Measurements from ENCODE around the gene S1PR3. TPM values are rescaled to one million over a fixed set of nuclear protein-coding genes. Genes with fewer than 3 reads are reported as not detected.

Gene S1PR3
- total RNA-seq, 1 donor from 2014 or later, result 1.6 TPM

DNA sequence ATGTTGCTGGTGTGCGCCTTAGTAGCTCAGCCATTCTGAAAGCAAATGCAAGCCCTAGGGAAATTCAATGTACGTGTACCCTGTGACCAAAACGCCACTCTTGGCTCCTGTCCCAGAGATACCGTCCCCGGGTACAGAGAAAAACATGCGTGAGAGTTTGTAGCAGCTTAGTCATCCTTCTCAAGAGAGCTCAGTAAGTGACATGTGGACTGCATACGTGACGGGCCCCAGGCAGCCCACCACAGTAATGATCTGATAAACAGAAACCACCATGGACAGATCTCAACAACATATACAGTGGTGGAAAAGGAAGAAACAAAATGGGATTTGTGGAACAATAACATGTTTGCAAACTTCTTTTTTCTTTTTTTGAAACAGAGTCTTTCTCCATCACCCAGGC lies 45.1 kb downstream of the S1PR3 start:
- no peak for DNase-seq (ENCODE audit: extremely low spot score, unreplicated experiment)

DNA sequence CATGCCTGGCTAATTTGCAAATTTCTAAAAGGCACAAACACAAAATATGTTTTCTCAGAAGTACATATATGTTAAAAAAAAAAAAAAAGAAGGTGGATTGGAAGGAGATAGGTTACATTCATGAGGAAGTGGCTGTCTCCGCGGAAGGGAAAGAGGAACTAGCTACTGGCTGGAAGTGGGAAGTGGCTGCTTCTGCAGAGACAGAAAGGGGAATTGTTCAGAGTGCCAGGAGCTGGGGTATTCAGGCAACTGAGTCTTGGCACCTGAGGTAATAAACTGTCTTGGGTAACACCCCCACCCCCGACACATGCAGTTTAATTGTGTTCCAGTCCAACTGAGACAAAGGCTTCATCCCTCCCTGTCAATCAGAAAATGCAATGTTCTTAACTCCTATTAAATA lies 45.6 kb downstream of the S1PR3 start:
- no peak for TF ChIP-seq CTCF (IDR thresholded peaks at IDR 0.05)
- Mint-ChIP-seq H3K36me3 (ENCODE audit: unreplicated experiment) (no peaks in the 10 kb centered on the region), H3K4me3 (ENCODE audit: unreplicated experiment) (no peak overlapping the region), H3K27me3 (ENCODE audit: unreplicated experiment) (peaks cover 5% of the 10 kb centered on the region), H3K9me3 (ENCODE audit: unreplicated experiment) (no peaks in the 10 kb centered on the region), H3K4me1 (ENCODE audit: unreplicated experiment) (no peaks in the 10 kb centered on the region), H3K27ac (ENCODE audit: unreplicated experiment) (no peak overlapping the region)
- DNase-seq (ENCODE audit: extremely low spot score, unreplicated experiment), result no peak

More for the DNA sequence above, 45.1 kb downstream of the S1PR3 start:
- H3K27me3 Mint-ChIP-seq (ENCODE audit: unreplicated experiment), result peaks cover 5% of the 10 kb centered on the region
- no peak for TF ChIP-seq CTCF (IDR thresholded peaks at IDR 0.05)
- H3K9me3 Mint-ChIP-seq (ENCODE audit: unreplicated experiment), result no peaks in the 10 kb centered on the region
- H3K27ac Mint-ChIP-seq (ENCODE audit: unreplicated experiment), result no peak overlapping the region
- H3K36me3 Mint-ChIP-seq (ENCODE audit: unreplicated experiment), result no peaks in the 10 kb centered on the region
- H3K4me1 Mint-ChIP-seq (ENCODE audit: unreplicated experiment), result no peaks in the 10 kb centered on the region
- no peak overlapping the region for H3K4me3 Mint-ChIP-seq (ENCODE audit: unreplicated experiment)

GRCh38 chr9:89037346-89037745 lies 46.1 kb downstream of the S1PR3 start:
- Mint-ChIP-seq H3K27ac (ENCODE audit: unreplicated experiment) (no peak overlapping the region), H3K4me1 (ENCODE audit: unreplicated experiment) (no peaks in the 10 kb centered on the region), H3K27me3 (ENCODE audit: unreplicated experiment) (peaks cover 5% of the 10 kb centered on the region), H3K9me3 (ENCODE audit: unreplicated experiment) (no peaks in the 10 kb centered on the region), H3K36me3 (ENCODE audit: unreplicated experiment) (no peaks in the 10 kb centered on the region), H3K4me3 (ENCODE audit: unreplicated experiment) (no peak overlapping the region)
- TF ChIP-seq CTCF (IDR thresholded peaks at IDR 0.05), result no peak
- no peak for DNase-seq (ENCODE audit: extremely low spot score, unreplicated experiment)

- peak; percentile 74 for DNase-seq (ENCODE audit: extremely low spot score, unreplicated experiment)
- peaks cover 5% of the 10 kb centered on the region for H3K27me3 Mint-ChIP-seq (ENCODE audit: unreplicated experiment)
- H3K9me3 Mint-ChIP-seq (ENCODE audit: unreplicated experiment), result no peaks in the 10 kb centered on the region
- no peak for TF ChIP-seq CTCF (IDR thresholded peaks at IDR 0.05)
- H3K36me3 Mint-ChIP-seq (ENCODE audit: unreplicated experiment), result no peaks in the 10 kb centered on the region
- no peaks in the 10 kb centered on the region for H3K4me1 Mint-ChIP-seq (ENCODE audit: unreplicated experiment)
- H3K4me3 Mint-ChIP-seq (ENCODE audit: unreplicated experiment), result no peak overlapping the region
- H3K27ac Mint-ChIP-seq (ENCODE audit: unreplicated experiment), result no peak overlapping the region
These were observed 46.6 kb downstream of the S1PR3 start for GRCh38 chr9:89037891-89038290.

DNA sequence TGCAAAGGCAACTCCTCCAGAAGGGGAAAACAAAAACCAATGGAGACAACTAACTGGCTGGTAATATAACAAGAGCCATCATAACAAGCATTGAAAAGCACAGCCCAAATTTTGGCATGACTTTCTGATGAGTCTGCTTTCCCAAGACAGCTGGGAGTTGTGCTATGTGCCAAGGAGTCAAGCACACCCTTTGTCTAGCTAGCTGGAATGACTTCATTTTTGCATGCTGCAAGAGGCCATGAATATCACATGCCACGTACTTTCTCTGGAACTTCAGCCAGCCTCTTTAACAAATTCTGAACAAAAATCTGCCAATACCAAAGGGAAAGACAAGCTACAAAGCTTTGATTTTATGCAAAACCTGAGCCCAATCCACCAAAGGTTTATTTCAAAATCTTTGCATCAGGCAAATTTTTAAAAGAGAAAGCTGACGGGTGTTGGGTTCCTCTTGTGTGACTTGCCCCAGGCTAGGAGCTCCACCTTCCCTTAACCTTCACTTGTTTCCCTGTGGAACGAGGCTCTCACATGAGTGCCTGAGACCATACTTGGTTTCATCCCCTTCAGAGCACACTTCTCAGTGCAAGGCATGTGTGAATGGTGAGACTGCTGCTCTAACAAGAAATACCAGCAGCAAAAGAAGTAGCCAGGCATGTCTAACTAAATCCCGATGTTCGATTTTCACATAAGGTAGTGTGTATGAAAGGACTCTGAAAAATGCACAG lies 47.3 kb downstream of the S1PR3 start:
- Mint-ChIP-seq H3K36me3 (ENCODE audit: unreplicated experiment) (no peaks in the 10 kb centered on the region), H3K4me3 (ENCODE audit: unreplicated experiment) (no peak overlapping the region)

More for the DNA sequence above, 47.3 kb downstream of the S1PR3 start:
- no peak for TF ChIP-seq CTCF (IDR thresholded peaks at IDR 0.05)
- Mint-ChIP-seq H3K4me1 (ENCODE audit: unreplicated experiment) (no peaks in the 10 kb centered on the region), H3K27me3 (ENCODE audit: unreplicated experiment) (peaks cover 4% of the 10 kb centered on the region), H3K9me3 (ENCODE audit: unreplicated experiment) (no peaks in the 10 kb centered on the region), H3K27ac (ENCODE audit: unreplicated experiment) (no peak overlapping the region)
- no peak for DNase-seq (ENCODE audit: extremely low spot score, unreplicated experiment)

Measured in osteocyte (in vitro differentiated cells).